Measurements from ENCODE around the gene MAP6D1. TPM values are rescaled to one million over a fixed set of nuclear protein-coding genes. Genes with fewer than 3 reads are reported as not detected.
A peak's percentile ranks its signal among the peaks of the same experiment; 100 is the strongest.

Gene MAP6D1
- total RNA-seq, 4 donors from 2014 or later: 0.42 to 21.6 (median 3.6) TPM

- TF ChIP-seq POLR2A (IDR thresholded peaks at IDR 0.05): no peak
- TF ChIP-seq, protein P1, sequence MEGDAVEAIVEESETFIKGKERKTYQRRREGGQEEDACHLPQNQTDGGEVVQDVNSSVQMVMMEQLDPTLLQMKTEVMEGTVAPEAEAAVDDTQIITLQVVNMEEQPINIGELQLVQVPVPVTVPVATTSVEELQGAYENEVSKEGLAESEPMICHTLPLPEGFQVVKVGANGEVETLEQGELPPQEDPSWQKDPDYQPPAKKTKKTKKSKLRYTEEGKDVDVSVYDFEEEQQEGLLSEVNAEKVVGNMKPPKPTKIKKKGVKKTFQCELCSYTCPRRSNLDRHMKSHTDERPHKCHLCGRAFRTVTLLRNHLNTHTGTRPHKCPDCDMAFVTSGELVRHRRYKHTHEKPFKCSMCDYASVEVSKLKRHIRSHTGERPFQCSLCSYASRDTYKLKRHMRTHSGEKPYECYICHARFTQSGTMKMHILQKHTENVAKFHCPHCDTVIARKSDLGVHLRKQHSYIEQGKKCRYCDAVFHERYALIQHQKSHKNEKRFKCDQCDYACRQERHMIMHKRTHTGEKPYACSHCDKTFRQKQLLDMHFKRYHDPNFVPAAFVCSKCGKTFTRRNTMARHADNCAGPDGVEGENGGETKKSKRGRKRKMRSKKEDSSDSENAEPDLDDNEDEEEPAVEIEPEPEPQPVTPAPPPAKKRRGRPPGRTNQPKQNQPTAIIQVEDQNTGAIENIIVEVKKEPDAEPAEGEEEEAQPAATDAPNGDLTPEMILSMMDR (IDR thresholded peaks at IDR 0.05): no peak
- TF ChIP-seq EP300 (IDR thresholded peaks at IDR 0.05): no peak
- WGBS, 2 donors: 2 to 3% methylated on average over 7 to 28 of the region's 88 CpGs
These were observed 469 bp downstream of the MAP6D1 start for GRCh38 chr3:183824761-183825455.

GRCh38 chr3:183823963-183824362 lies 1.4 kb downstream of the MAP6D1 start:
- 78 to 83% methylated on average over 5 of the region's 5 CpGs for WGBS, 2 donors
- no peak for DNase-seq (ENCODE audit: low spot score in 2 of 2)
- H3K9me3 ChIP-seq: no peaks in the 10 kb centered on the region
- no peak overlapping the region for H3K27ac ChIP-seq
- no peaks in the 10 kb centered on the region for H3K27me3 ChIP-seq
- TF ChIP-seq, protein P1 (IDR thresholded peaks at IDR 0.05): no peak
- TF ChIP-seq POLR2A (IDR thresholded peaks at IDR 0.05): no peak
- no peak for TF ChIP-seq EP300 (IDR thresholded peaks at IDR 0.05)
- peaks cover 0 to 20% (median 5%) of the 10 kb centered on the region in 4 donors for H3K4me1 ChIP-seq
- H3K36me3 ChIP-seq: peaks cover 0 to 24% (median 0%) of the 10 kb centered on the region in 3 donors
- no peak overlapping the region for H3K4me3 ChIP-seq

More at GRCh38 chr3:183824761-183825455, 469 bp downstream of the MAP6D1 start:
- Histone ChIP-seq H3K36me3 (peaks cover 0 to 28% (median 0%) of the 10 kb centered on the region in 3 donors), H3K27me3 (no peaks in the 10 kb centered on the region), H3K27ac (peak overlapping the region in 1 of 4 donors; percentile 53), H3K9me3 (no peaks in the 10 kb centered on the region), H3K4me1 (peaks cover 0 to 20% (median 5%) of the 10 kb centered on the region in 4 donors), H3K4me3 (peak overlapping the region; percentile 24 to 71 (median 61))
- DNase-seq (ENCODE audit: low spot score in 2 of 2): no peak

GRCh38 chr3:183822631-183823030 lies 2.7 kb downstream of the MAP6D1 start:
- no peak overlapping the region for H3K4me3 ChIP-seq
- 77 to 85% methylated on average over 13 of the region's 13 CpGs for WGBS, 2 donors
- DNase-seq (ENCODE audit: low spot score in 2 of 2): no peak
- H3K27ac ChIP-seq: no peak overlapping the region
- TF ChIP-seq EP300 (IDR thresholded peaks at IDR 0.05): no peak
- TF ChIP-seq, protein P1 (IDR thresholded peaks at IDR 0.05): no peak
- TF ChIP-seq POLR2A (IDR thresholded peaks at IDR 0.05): no peak
- no peaks in the 10 kb centered on the region for H3K9me3 ChIP-seq
- H3K27me3 ChIP-seq: no peaks in the 10 kb centered on the region
- peaks cover 0 to 21% (median 0%) of the 10 kb centered on the region in 3 donors for H3K36me3 ChIP-seq
- peaks cover 0 to 20% (median 5%) of the 10 kb centered on the region in 4 donors for H3K4me1 ChIP-seq

GRCh38 chr3:183819831-183820230 lies 5.5 kb downstream of the MAP6D1 start:
- DNase-seq (ENCODE audit: low spot score in 2 of 2): no peak
- Histone ChIP-seq H3K4me3 (no peak overlapping the region), H3K4me1 (peaks cover 0 to 11% (median 3%) of the 10 kb centered on the region in 4 donors), H3K36me3 (peaks cover 0 to 43% (median 0%) of the 10 kb centered on the region in 3 donors), H3K9me3 (no peaks in the 10 kb centered on the region), H3K27me3 (no peaks in the 10 kb centered on the region), H3K27ac (no peak overlapping the region)
- 88 to 97% methylated on average over 6 of the region's 6 CpGs for WGBS, 2 donors
- TF ChIP-seq EP300 (IDR thresholded peaks at IDR 0.05) (no peak), POLR2A (IDR thresholded peaks at IDR 0.05) (no peak)
- TF ChIP-seq, protein P1 (IDR thresholded peaks at IDR 0.05): no peak

Measured in tibial nerve (tissue), 4 donors.